K562 (cell line): ENCODE data around the gene CYP26A1. TPM values are rescaled to one million over a fixed set of nuclear protein-coding genes. Genes with fewer than 3 reads are reported as not detected.

Source experiments
- ATAC-seq: fragments of 200-7000 bp; cut with Tn5 transposase; 3 replicates; pipeline ENCODE4 v1.9.1; 2020; ENCODE audit warnings: moderate library complexity
- BruUV-seq: library from RNA; stranded (reverse); fragments of 400-500 nt; replicated peaks from 2 replicates; lab custom pipeline; 2021; lab: Mats Ljungman, UMichigan
- CTCF ChIA-PET: fragments of 300-600 bp; formaldehyde crosslinking; extraction: SDS; loops from one replicate; lab custom pipeline; 2021; ENCODE audit warnings: low intra/inter-chr PET ratio; lab: Yijun Ruan, JAX
- POLR2A ChIA-PET: fragments of 300-600, 350-650 bp; sonication (Branson Sonifier 250); formaldehyde crosslinking; extraction: SDS; loops from one replicate; lab custom pipeline; 2021; ENCODE audit warnings: antibody characterized with exemption, inconsistent platforms; lab: Yijun Ruan, JAX
- DNase-seq, 4 experiments: peaks; one replicate each; pipeline versions ENCODE4 v3.0.0 to v3.0.0-alpha.2; 2011 to 2018; ENCODE audit warnings: low spot score in 3 of 4, mixed read lengths in 3 of 4; ENCODE audit errors: extremely low read depth in 1 of 4
- FAIRE-seq: peaks from 2 replicates; lab custom pipeline; 2011; peaks lifted over from hg19 to GRCh38; lab: Jason Lieb, UNC
- H2AFZ ChIP-seq: 2 replicates; pipeline ENCODE4 v1.6.0; 2011; ENCODE audit warnings: low read depth, low read length, control low read depth, inconsistent platforms
- H3K27ac ChIP-seq: fragments of 200-600 bp; 3 replicates; pipeline ENCODE4 v1.8.0; 2011; ENCODE audit warnings: low read depth, mild to moderate bottlenecking, control low read depth, inconsistent platforms, low read length, moderate library complexity, mixed read lengths; ENCODE audit errors: extremely low read depth
- H3K27me3 ChIP-seq, 2 experiments: fragments of 300-600 bp in 1 of 2; 2 replicates in 1 of 2; 3 replicates in 1 of 2; pipeline versions ENCODE4 v1.6.0 to v1.8.0; 2011; ENCODE audit warnings: inconsistent platforms in 2 of 2, low read length in 2 of 2, mild to moderate bottlenecking in 1 of 2, mixed read lengths in 1 of 2, moderate library complexity in 1 of 2; ENCODE audit not compliant: control insufficient read depth in 2 of 2, insufficient read depth in 2 of 2
- H3K36me3 ChIP-seq: fragments of 300-600 bp; 3 replicates; pipeline ENCODE4 v1.8.0; 2011; ENCODE audit warnings: mild to moderate bottlenecking, low read length, inconsistent platforms; ENCODE audit not compliant: control insufficient read depth, insufficient read depth
- H3K4me1 ChIP-seq, 2 experiments: fragments of 200-600 bp in 1 of 2; replicated peaks in 1 of 2; 2 replicates in 1 of 2; 3 replicates in 1 of 2; pipeline versions ENCODE4 v1.5.1 to v1.8.0; 2011; ENCODE audit warnings: inconsistent platforms in 2 of 2, low read length in 2 of 2, mild to moderate bottlenecking in 1 of 2, mixed read lengths in 1 of 2, moderate library complexity in 1 of 2; ENCODE audit not compliant: control insufficient read depth in 2 of 2, insufficient read depth in 2 of 2
- H3K4me2 ChIP-seq: 2 replicates; pipeline ENCODE4 v1.6.1; 2011; ENCODE audit warnings: low read length, control low read depth, inconsistent platforms, mixed read lengths; ENCODE audit not compliant: insufficient read depth
- H3K4me3 ChIP-seq: fragments of 200-600 bp; sonication (generic), shearing (Covaris generic); 2 replicates; pipeline ENCODE4 v1.5.1; 2016; ENCODE audit warnings: control low read depth, inconsistent platforms
- H3K79me2 ChIP-seq: fragments of 200-600 bp; 3 replicates; pipeline ENCODE4 v1.8.0; 2011; ENCODE audit warnings: low read length, inconsistent platforms; ENCODE audit not compliant: control insufficient read depth, insufficient read depth
- H3K9ac ChIP-seq, 2 experiments: 2 replicates each; pipeline versions ENCODE4 v1.6.0 to v1.6.1; 2011; ENCODE audit warnings: low read depth in 2 of 2, low read length in 2 of 2, control low read depth in 1 of 2, inconsistent platforms in 1 of 2, mild to moderate bottlenecking in 1 of 2, mixed read lengths in 1 of 2; ENCODE audit not compliant: insufficient read depth in 1 of 2
- H3K9me1 ChIP-seq: one replicate; pipeline ENCODE4 v1.6.0; 2011; ENCODE audit warnings: inconsistent platforms, mild to moderate bottlenecking, low read length, moderate library complexity; ENCODE audit not compliant: control insufficient read depth, insufficient read depth
- H3K9me3 ChIP-seq: replicated peaks from 2 replicates; pipeline ENCODE4 v1.5.1; 2011; ENCODE audit warnings: low read depth, low read length, inconsistent platforms; ENCODE audit not compliant: control insufficient read depth, insufficient read depth
- H4K20me1 ChIP-seq: replicated peaks from 2 replicates; pipeline ENCODE4 v1.6.1; 2011; ENCODE audit warnings: low read length, inconsistent platforms, mixed read lengths; ENCODE audit not compliant: control insufficient read depth, insufficient read depth
- NONO ChIP-seq, 2 experiments: fragments of 200-400 bp in 1 of 2; fragments of 450-650 bp in 1 of 2; formaldehyde crosslinking in 1 of 2; IDR thresholded peaks; 2 replicates each; pipeline ENCODE4 v1.6.1; 2017; ENCODE audit warnings: low read depth in 2 of 2, mild to moderate bottlenecking in 2 of 2, moderate library complexity in 2 of 2, low read length in 1 of 2
- POLR2B ChIP-seq: fragments of 450-650 bp; IDR thresholded peaks from 2 replicates; pipeline ENCODE4 v1.6.1; 2018; ENCODE audit warnings: low read depth; ENCODE audit not compliant: partially characterized antibody
- RBBP5 ChIP-seq: fragments of 200-600 bp; sonication (generic); IDR thresholded peaks from 2 replicates; pipeline ENCODE4 v1.6.1; 2012; ENCODE audit warnings: borderline replicate concordance, mild to moderate bottlenecking, low read length, control low read depth, inconsistent platforms; ENCODE audit not compliant: insufficient read depth, poor library complexity, severe bottlenecking
- WGBS: fragments of 100-300 bp; shearing (Covaris generic); methylation state at CpG from one replicate; pipeline ENCODE4 v1.1.6; 2016; ENCODE audit warnings: low coverage, mixed read lengths; ENCODE audit not compliant: insufficient coverage; ENCODE audit errors: missing lambda C conversion rate; 5-methylcytosine and 5-hydroxymethylcytosine counted together
- in situ Hi-C: fragments of 300-500 bp; cut with MboI; formaldehyde crosslinking; loops from 4 replicates; pipeline ENCODE4 v1.15.0; 2018; ENCODE audit warnings: inconsistent platforms, mixed read lengths
- intact Hi-C: fragments of 100-400 bp; cut with micrococcal nuclease; formaldehyde crosslinking; loops from 2 replicates; pipeline ENCODE4 v1.14.2; 2022
- polyA plus RNA-seq, 8 experiments: library from polyadenylated mRNA; depleted of rRNA in 4 of 8; stranded (reverse) in 5 of 8; unstranded in 3 of 8; fragments of >200 nt; fragmentation: Nextera tagmentation in 2 of 8; fragmentation: Illumina TruSeq in 1 of 8; extraction: Ambion mirVana in 2 of 8; extraction: Trizol in 1 of 8; gene quantifications; 2 replicates each; pipeline versions ENCODE4 v1.2.1 to v1.2.3, GENCODE V29; 2011 to 2014; ENCODE audit warnings: inconsistent platforms in 1 of 8, missing spikeins in 1 of 8
- total RNA-seq, 7 experiments: library from RNA; depleted of rRNA in 6 of 7; stranded (reverse); fragments of >200 nt in 6 of 7; fragmentation: Illumina TruSeq in 2 of 7; extraction: Trizol in 2 of 7; gene quantifications; 2 replicates each; pipeline versions ENCODE4 v1.2.1 to v1.2.3, GENCODE V29; 2011 to 2021; ENCODE audit warnings: low replicate concordance in 1 of 7
- TF ChIP-seq, protein P1 (sequence below): sonication (generic); formaldehyde crosslinking; IDR thresholded peaks from 2 replicates; pipeline ENCODE4 v1.8.0; 2022; ENCODE audit warnings: mild to moderate bottlenecking, low read depth, missing genetic modification reagents

The CYP26A1 gene
- total and polyA plus RNA-seq, 9 of the 15 experiments (the other 6 are each of a cell fraction or from before 2014, with no cell fraction given) = 0.11 to 5.1 (median 1.6) TPM

DNA sequence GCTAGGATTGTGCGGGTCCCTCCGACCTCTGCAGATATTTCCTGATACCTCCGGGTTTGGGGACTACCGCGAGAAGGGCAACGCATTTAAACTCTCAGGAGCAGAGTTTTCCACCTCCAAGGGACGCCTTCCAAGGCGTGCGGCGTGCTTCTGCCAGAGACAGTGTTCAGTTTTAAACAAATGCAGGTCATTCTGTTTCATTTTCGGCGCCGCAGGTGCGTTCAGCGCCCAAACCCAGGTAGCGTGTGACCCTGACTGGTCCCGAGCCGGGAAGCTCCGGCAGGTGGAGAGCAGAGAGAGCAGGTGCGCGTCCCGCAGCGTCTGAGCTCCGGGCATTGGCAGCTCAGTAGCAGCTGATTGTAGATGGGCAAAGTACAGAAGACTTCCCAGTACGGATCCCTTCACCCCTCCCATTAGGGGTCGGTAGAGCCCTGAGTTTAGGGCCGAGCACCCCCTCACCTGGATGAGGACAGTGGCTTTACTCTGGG is 1.4 kb upstream of the CYP26A1 start (continued):
- TF ChIP-seq, protein P1, sequence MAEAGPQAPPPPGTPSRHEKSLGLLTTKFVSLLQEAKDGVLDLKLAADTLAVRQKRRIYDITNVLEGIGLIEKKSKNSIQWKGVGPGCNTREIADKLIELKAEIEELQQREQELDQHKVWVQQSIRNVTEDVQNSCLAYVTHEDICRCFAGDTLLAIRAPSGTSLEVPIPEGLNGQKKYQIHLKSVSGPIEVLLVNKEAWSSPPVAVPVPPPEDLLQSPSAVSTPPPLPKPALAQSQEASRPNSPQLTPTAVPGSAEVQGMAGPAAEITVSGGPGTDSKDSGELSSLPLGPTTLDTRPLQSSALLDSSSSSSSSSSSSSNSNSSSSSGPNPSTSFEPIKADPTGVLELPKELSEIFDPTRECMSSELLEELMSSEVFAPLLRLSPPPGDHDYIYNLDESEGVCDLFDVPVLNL (CRISPR knock-in tag) = no peak
- 0 out of 4 replicates have a peak, but pooled peaks of 1 of the 2 experiments have one; percentile 1 for TF ChIP-seq NONO (IDR thresholded peaks at IDR 0.05; ENCODE audit: low read depth in 2 of 2, low read length in 1 of 2)
- TF ChIP-seq, all 486 proteins: peak for 8

DNA sequence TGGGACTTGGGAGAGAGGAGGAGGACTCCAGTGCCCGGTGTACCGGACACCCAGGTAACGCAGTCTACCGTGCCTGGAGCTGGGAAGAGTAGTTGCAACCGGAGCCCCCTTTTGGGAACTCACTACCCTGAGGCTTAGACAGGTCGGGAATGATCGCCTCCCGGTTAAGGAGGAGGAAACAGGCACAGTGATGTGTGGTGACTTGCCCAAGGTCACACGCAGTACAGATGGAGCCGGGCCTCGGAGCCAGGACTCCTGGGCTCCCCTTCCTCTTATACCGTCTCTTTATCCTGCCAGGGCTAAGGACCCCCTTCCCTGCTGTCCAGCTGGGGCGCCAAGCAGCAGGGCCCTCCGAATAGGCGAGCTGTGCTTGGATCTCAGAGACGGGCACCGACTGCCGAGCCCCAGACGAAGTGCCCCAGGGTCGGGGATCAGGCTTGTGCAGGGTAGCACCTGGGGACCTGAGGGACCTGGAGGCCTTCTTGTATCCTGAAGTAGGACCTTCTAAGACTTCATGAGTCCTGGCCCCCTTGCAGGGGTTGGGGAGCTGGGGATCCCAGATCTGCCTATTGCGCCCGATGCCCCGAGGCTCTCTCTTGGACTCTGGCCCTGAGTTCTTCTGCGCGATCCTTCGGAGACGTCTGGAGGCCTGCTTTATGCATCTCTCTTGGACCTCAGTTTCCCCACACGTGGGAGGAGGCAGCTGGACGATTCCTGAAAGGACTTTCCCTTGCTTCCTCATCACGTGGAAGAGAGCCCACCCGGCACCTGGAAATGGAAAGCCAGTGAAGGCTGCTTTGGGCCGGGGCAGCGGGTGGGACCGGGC is 767 bp upstream of the CYP26A1 start:
- DNase-seq = no peak
- FAIRE-seq = no peak
- no peaks in the 10 kb centered on the region for H3K79me2 ChIP-seq
- H3K27ac ChIP-seq = peak overlapping the region; percentile 80; the same call in 2 of the 3 replicates
- no peaks in the 10 kb centered on the region for H3K36me3 ChIP-seq
- CTCF ChIA-PET = interaction anchor here (1.0 kb wide), 1 partner anchor 216 kb away, joined by 3 read pairs; no protein-coding TSS in a partner anchor
- TF ChIP-seq POLR2B (no peak), RBBP5 (peak; percentile 8)
- TF ChIP-seq, all 486 proteins: peak for 1
- peaks cover 2% of the 10 kb centered on the region; the same call in 1 of the 2 replicates for H3K9me3 ChIP-seq
- no peaks in the 10 kb centered on the region for H3K9me1 ChIP-seq
- POLR2A ChIA-PET = no interaction called here
- BruUV-seq = no TSS peak
- peak overlapping the region; percentile 76 for H2AFZ ChIP-seq
- peak overlapping the region; percentile 82 to 88 for H3K9ac ChIP-seq
- no peaks in the 10 kb centered on the region for H4K20me1 ChIP-seq
- H3K4me2 ChIP-seq = peak overlapping the region; percentile 75
- peak overlapping the region; percentile 40 for H3K4me3 ChIP-seq
- WGBS = 75% methylated on average over 16 of the region's 34 CpGs
- in situ Hi-C loops (no loop called here), intact Hi-C loops (loop anchor here (10.0 kb wide), 1 partner anchor 478 kb away; the partner anchor contains the start of gene KIF11)
- no peaks in the 10 kb centered on the region for H3K27me3 ChIP-seq
- peaks cover 28 to 67% of the 10 kb centered on the region in 2 experiments; a peak in 4 of 5 replicates for H3K4me1 ChIP-seq
- ATAC-seq = no peak
